ENCODE data around the gene RAB3D.

Gene RAB3D

DNA sequence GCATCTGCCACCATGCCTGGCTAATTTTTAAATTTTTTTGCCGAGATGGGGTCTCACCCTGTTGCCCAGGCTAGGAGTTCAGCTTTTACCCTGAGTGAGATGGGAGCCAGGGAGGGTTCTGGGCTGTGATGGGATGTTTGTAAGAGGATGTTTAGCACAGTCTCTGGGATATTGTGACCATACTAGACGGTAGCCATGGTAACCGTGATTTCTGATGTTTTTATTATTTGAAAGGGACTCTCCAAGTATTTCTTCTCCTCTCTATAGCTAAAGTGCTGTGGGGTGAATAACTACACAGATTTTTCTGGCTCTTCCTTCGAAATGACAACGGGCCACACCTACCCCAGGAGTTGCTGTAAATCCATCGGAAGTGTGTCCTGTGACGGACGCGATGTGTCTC, 33.1 kb downstream of the RAB3D start:
- TF ChIP-seq CREB5 (CRISPR knock-in tag; IDR thresholded peaks at IDR 0.05; ENCODE audit: low read depth): no peak
- TF ChIP-seq ZFP30 (CRISPR knock-in tag; IDR thresholded peaks at IDR 0.05): no peak
- TF ChIP-seq TOX (CRISPR knock-in tag; IDR thresholded peaks at IDR 0.05; ENCODE audit: borderline replicate concordance): no peak
- no peak for TF ChIP-seq RARB (CRISPR knock-in tag; IDR thresholded peaks at IDR 0.05)
- no peak for TF ChIP-seq ZNF565 (CRISPR knock-in tag; conservative IDR thresholded peaks at IDR 0.05; ENCODE audit: low read depth)
- no peak for TF ChIP-seq ESRRG (CRISPR knock-in tag; IDR thresholded peaks at IDR 0.05)
- TF ChIP-seq CSRNP3 (CRISPR knock-in tag; IDR thresholded peaks at IDR 0.05): no peak
- TF ChIP-seq ARNTL (CRISPR knock-in tag; IDR thresholded peaks at IDR 0.05; ENCODE audit: borderline replicate concordance, low read depth): no peak
- no peak for TF ChIP-seq OSR1 (CRISPR knock-in tag; IDR thresholded peaks at IDR 0.05)
- TF ChIP-seq SNAI2 (CRISPR knock-in tag; IDR thresholded peaks at IDR 0.05): no peak
- TF ChIP-seq CSDC2 (CRISPR knock-in tag; IDR thresholded peaks at IDR 0.05): no peak
- TF ChIP-seq PPARA (CRISPR knock-in tag; IDR thresholded peaks at IDR 0.05; ENCODE audit: borderline replicate concordance): no peak
- TF ChIP-seq ZNF70 (CRISPR knock-in tag; IDR thresholded peaks at IDR 0.05): no peak
- no peak for TF ChIP-seq GLIS3 (CRISPR knock-in tag; IDR thresholded peaks at IDR 0.05)
- no peak for TF ChIP-seq ZC3H10 (CRISPR knock-in tag; IDR thresholded peaks at IDR 0.05)
- TF ChIP-seq, protein P1, sequence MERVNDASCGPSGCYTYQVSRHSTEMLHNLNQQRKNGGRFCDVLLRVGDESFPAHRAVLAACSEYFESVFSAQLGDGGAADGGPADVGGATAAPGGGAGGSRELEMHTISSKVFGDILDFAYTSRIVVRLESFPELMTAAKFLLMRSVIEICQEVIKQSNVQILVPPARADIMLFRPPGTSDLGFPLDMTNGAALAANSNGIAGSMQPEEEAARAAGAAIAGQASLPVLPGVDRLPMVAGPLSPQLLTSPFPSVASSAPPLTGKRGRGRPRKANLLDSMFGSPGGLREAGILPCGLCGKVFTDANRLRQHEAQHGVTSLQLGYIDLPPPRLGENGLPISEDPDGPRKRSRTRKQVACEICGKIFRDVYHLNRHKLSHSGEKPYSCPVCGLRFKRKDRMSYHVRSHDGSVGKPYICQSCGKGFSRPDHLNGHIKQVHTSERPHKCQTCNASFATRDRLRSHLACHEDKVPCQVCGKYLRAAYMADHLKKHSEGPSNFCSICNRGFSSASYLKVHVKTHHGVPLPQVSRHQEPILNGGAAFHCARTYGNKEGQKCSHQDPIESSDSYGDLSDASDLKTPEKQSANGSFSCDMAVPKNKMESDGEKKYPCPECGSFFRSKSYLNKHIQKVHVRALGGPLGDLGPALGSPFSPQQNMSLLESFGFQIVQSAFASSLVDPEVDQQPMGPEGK (CRISPR knock-in tag; IDR thresholded peaks at IDR 0.05; ENCODE audit: borderline replicate concordance): no peak
- no peak for TF ChIP-seq ZNF8 (CRISPR knock-in tag; IDR thresholded peaks at IDR 0.05)
- no peak for ATAC-seq

DNA sequence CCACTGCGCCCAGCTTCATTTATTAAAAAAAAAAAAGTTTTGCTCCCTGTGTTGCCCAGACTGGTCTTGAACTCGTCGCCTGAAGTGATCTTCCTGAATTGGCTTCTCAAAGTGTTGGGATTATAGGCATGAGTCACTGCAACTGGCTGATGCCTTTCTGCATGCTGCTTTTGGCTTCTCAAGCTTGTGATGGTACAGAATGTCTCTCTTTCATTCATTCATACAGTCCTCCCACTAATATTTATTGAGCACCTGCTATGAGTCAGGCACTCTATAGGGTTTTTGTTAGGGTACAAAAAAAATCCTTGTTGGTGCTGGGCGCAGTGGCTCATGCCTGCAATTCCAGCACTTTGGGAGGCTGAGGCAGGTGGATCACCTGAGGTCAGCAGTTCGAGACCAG, 34.5 kb downstream of the RAB3D start:
- TF ChIP-seq CSDC2 (CRISPR knock-in tag; IDR thresholded peaks at IDR 0.05): no peak
- TF ChIP-seq ESRRG (CRISPR knock-in tag; IDR thresholded peaks at IDR 0.05): no peak
- no peak for TF ChIP-seq RARB (CRISPR knock-in tag; IDR thresholded peaks at IDR 0.05)
- ATAC-seq: no peak

GRCh38 chr19:11300811-11301120, 38.7 kb downstream of the RAB3D start:
- no peak for ATAC-seq
- TF ChIP-seq CSRNP3 (CRISPR knock-in tag; IDR thresholded peaks at IDR 0.05): no peak
- TF ChIP-seq POU6F1 (CRISPR knock-in tag; IDR thresholded peaks at IDR 0.05; ENCODE audit: borderline replicate concordance, low read depth): no peak
- no peak for TF ChIP-seq TCF4 (CRISPR knock-in tag; IDR thresholded peaks at IDR 0.05; ENCODE audit: borderline replicate concordance)
- TF ChIP-seq CREB5 (CRISPR knock-in tag; IDR thresholded peaks at IDR 0.05; ENCODE audit: low read depth): no peak
- no peak for TF ChIP-seq ISL1 (CRISPR knock-in tag; IDR thresholded peaks at IDR 0.05)
